GM23248 (cell line): ENCODE measurements around the gene OR9A2. TPM values are rescaled to one million over a fixed set of nuclear protein-coding genes. Genes with fewer than 3 reads are reported as not detected.

Experiments
- DNase-seq: peaks from one replicate; pipeline ENCODE4 v3.0.0-alpha.2; 2015
- H2AFZ ChIP-seq: fragments of 200-600 bp; sonication (generic); 2 replicates; pipeline ENCODE4 v1.6.1; 2016; ENCODE audit warnings: antibody characterized with exemption
- H3F3A ChIP-seq: fragments of 200-600 bp; sonication (generic); 2 replicates; pipeline ENCODE4 v1.6.1; 2016; ENCODE audit warnings: mild to moderate bottlenecking, antibody characterized with exemption, mixed run types; ENCODE audit not compliant: insufficient read depth
- H3K27ac ChIP-seq: fragments of 200-600 bp; sonication (generic); 2 replicates; pipeline ENCODE4 v1.5.1; 2016; ENCODE audit warnings: mild to moderate bottlenecking
- H3K27me3 ChIP-seq: fragments of 200-600 bp; sonication (generic); replicated peaks from 2 replicates; pipeline ENCODE4 v1.6.1; 2016; ENCODE audit warnings: mild to moderate bottlenecking; ENCODE audit not compliant: insufficient read depth
- H3K36me3 ChIP-seq: fragments of 200-600 bp; sonication (generic); 2 replicates; pipeline ENCODE4 v1.6.1; 2016; ENCODE audit warnings: low read depth, mild to moderate bottlenecking
- H3K4me1 ChIP-seq: fragments of 200-600 bp; sonication (generic); 2 replicates; pipeline ENCODE4 v1.6.1; 2016; ENCODE audit warnings: mild to moderate bottlenecking; ENCODE audit not compliant: insufficient read depth
- H3K4me2 ChIP-seq: fragments of 200-600 bp; sonication (generic); one replicate; pipeline ENCODE4 v1.6.1; 2016; ENCODE audit warnings: mild to moderate bottlenecking; ENCODE audit not compliant: unreplicated experiment
- H3K4me3 ChIP-seq: fragments of 200-600 bp; sonication (generic); 2 replicates; pipeline ENCODE4 v1.5.1; 2016; ENCODE audit warnings: mild to moderate bottlenecking
- H3K79me2 ChIP-seq: fragments of 200-600 bp; sonication (generic); 2 replicates; pipeline ENCODE4 v1.6.1; 2016; ENCODE audit warnings: mild to moderate bottlenecking; ENCODE audit not compliant: insufficient read depth
- H3K9ac ChIP-seq: fragments of 200-600 bp; sonication (generic); 2 replicates; pipeline ENCODE4 v1.6.1; 2016; ENCODE audit warnings: mild to moderate bottlenecking
- H3K9me2 ChIP-seq: fragments of 200-600 bp; sonication (generic); 2 replicates; pipeline ENCODE4 v1.6.1; 2016; ENCODE audit warnings: mixed run types, mild to moderate bottlenecking, moderate library complexity; ENCODE audit not compliant: insufficient read depth
- H3K9me3 ChIP-seq: fragments of 200-600 bp; sonication (generic); one replicate; pipeline ENCODE4 v1.6.1; 2017; ENCODE audit warnings: low read depth
- H4K20me1 ChIP-seq: fragments of 200-600 bp; sonication (generic); 2 replicates; pipeline ENCODE4 v1.6.0; 2016; ENCODE audit not compliant: insufficient read depth
- EZH2 ChIP-seq: fragments of 200-600 bp; sonication (generic); IDR thresholded peaks from 2 replicates; pipeline ENCODE4 v1.6.1; 2018; ENCODE audit warnings: antibody characterized with exemption, mild to moderate bottlenecking; ENCODE audit not compliant: insufficient read depth, poor library complexity, severe bottlenecking
- EZH2phosphoT487 ChIP-seq: fragments of 200-600 bp; sonication (generic); IDR thresholded peaks from 2 replicates; pipeline ENCODE4 v1.6.1; 2018; ENCODE audit warnings: antibody characterized with exemption, moderate library complexity, mild to moderate bottlenecking, low read depth; ENCODE audit not compliant: insufficient read depth
- WGBS, 2 experiments: methylation state at CpG; one replicate each; pipeline ENCODE4 v1.1.6; 2015 to 2017; ENCODE audit warnings: low lambda C conversion rate in 2 of 2, low coverage in 1 of 2; ENCODE audit errors: missing lambda C conversion rate in 2 of 2; 5-methylcytosine and 5-hydroxymethylcytosine counted together
- in situ Hi-C: fragments of 300-500 bp; cut with MboI; formaldehyde crosslinking; loops from 2 replicates; pipeline ENCODE4 v1.15.0; 2020
- polyA plus RNA-seq: library from polyadenylated mRNA; unstranded; fragments of >200 nt; fragmentation: Nextera tagmentation; extraction: Ambion mirVana; gene quantifications from 2 replicates; pipeline ENCODE4 v1.2.1, GENCODE V29; 2016
- total RNA-seq: library from RNA; depleted of rRNA; stranded (reverse); fragments of >200 nt; shearing (Covaris generic); gene quantifications from 2 replicates; pipeline ENCODE4 v1.2.3, GENCODE V29; 2014

OR9A2 gene
- total and polyA plus RNA-seq, 2 experiments from 2014 or later, result not detected

DNA sequence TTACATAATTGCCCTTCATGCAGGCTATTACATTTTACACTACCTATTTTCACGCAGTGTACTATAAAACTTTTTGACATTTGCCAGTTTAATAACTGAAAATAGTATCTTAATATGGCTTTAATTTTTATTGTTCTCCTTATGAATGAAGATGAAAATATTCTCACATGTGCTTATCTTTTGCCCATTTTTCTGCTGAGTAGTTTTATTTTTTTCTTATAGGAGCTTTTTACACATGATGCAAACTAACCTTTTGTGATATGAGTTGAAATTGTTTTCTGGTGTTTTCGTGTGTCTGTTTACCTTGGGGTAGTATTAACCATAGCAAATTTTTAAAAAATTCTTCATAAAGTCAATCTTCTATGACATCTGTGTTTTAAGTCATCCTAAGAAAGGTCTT lies 26.3 kb downstream of the OR9A2 start:
- no peaks in the 10 kb centered on the region for H3K4me1 ChIP-seq
- 39 to 41% methylated on average over 2 of the region's 2 CpGs for WGBS, 2 experiments

DNA sequence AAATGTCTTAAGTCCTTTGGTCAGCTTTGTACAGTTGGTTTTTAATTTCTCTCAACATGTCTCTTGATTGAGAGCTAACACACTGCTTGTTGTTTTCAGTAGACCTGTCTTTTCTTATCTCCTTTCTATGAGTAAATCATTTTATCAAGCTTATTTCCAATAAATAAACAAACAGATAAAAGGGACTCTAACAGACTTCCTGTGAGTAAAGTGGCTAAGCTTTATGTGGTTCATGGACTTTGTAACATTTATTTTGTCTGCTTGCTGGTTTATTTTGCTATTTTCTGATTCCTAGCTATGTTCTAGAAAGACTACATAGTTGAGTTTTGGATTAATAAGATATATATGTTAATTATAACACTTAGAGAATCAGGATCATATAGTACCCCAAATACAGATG lies 27.1 kb downstream of the OR9A2 start:
- H4K20me1 ChIP-seq, result no peaks in the 10 kb centered on the region
- DNase-seq, result no peak
- H2AFZ ChIP-seq, result no peak overlapping the region
- no peaks in the 10 kb centered on the region for H3K9me2 ChIP-seq
- no peak overlapping the region for H3K27ac ChIP-seq
- H3K4me3 ChIP-seq, result no peak overlapping the region
- no peaks in the 10 kb centered on the region for H3K9me3 ChIP-seq
- no peaks in the 10 kb centered on the region for H3K4me1 ChIP-seq
- no peaks in the 10 kb centered on the region for H3K36me3 ChIP-seq
- H3K79me2 ChIP-seq, result no peaks in the 10 kb centered on the region
- no peaks in the 10 kb centered on the region for H3F3A ChIP-seq
- no peak overlapping the region for H3K4me2 ChIP-seq
- in situ Hi-C loops, result no loop called here
- no peak for TF ChIP-seq EZH2phosphoT487
- no peak for TF ChIP-seq EZH2
- H3K9ac ChIP-seq, result no peak overlapping the region
- H3K27me3 ChIP-seq, result no peaks in the 10 kb centered on the region

More for the DNA sequence above, 26.3 kb downstream of the OR9A2 start:
- Histone ChIP-seq H3F3A (no peaks in the 10 kb centered on the region), H3K27ac (no peak overlapping the region), H3K9me2 (no peaks in the 10 kb centered on the region), H3K79me2 (no peaks in the 10 kb centered on the region), H3K27me3 (0 out of 2 replicates have a peak, but pooled peaks cover 3% of the 10 kb centered on the region), H4K20me1 (no peaks in the 10 kb centered on the region), H3K4me3 (no peak overlapping the region), H2AFZ (no peak overlapping the region), H3K36me3 (no peaks in the 10 kb centered on the region), H3K9me3 (no peaks in the 10 kb centered on the region), H3K4me2 (no peak overlapping the region), H3K9ac (no peak overlapping the region)
- DNase-seq, result no peak
- in situ Hi-C loops, result no loop called here
- no peak for TF ChIP-seq EZH2
- TF ChIP-seq EZH2phosphoT487, result no peak

DNA sequence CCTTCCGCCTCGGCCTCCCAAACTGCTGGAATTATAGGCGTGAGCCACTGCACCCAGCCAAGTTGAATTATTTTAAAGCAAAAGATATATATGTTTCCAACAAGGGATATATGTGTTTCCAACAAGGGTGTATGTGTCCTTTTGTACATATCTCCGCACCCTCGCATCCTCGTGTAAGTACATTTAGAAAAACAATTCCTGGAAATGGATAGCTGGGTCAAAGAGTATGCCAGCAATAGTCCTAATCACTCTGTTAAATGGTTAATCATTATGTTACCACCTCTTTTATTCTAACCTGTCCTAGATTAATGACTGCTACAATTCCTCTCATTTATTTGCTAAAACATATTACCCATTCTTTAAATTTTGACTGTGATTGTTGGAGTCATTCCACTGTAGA lies 28.0 kb downstream of the OR9A2 start:
- H3K27me3 ChIP-seq, result no peaks in the 10 kb centered on the region
- no peak overlapping the region for H3K4me2 ChIP-seq
- no peak for TF ChIP-seq EZH2phosphoT487
- no peak for TF ChIP-seq EZH2
- H4K20me1 ChIP-seq, result no peaks in the 10 kb centered on the region
- no peak for DNase-seq
- no peak overlapping the region for H3K4me3 ChIP-seq
- H3K4me1 ChIP-seq, result no peaks in the 10 kb centered on the region
- no peaks in the 10 kb centered on the region for H3K79me2 ChIP-seq
- no peak overlapping the region for H2AFZ ChIP-seq
- no peaks in the 10 kb centered on the region for H3K9me3 ChIP-seq
- H3K9ac ChIP-seq, result no peak overlapping the region
- H3K36me3 ChIP-seq, result no peaks in the 10 kb centered on the region
- H3F3A ChIP-seq, result no peaks in the 10 kb centered on the region
- no peak overlapping the region for H3K27ac ChIP-seq
- WGBS, 2 experiments, result 80 to 82% methylated on average over 6 of the region's 6 CpGs
- no peaks in the 10 kb centered on the region for H3K9me2 ChIP-seq
- in situ Hi-C loops, result no loop called here

DNA sequence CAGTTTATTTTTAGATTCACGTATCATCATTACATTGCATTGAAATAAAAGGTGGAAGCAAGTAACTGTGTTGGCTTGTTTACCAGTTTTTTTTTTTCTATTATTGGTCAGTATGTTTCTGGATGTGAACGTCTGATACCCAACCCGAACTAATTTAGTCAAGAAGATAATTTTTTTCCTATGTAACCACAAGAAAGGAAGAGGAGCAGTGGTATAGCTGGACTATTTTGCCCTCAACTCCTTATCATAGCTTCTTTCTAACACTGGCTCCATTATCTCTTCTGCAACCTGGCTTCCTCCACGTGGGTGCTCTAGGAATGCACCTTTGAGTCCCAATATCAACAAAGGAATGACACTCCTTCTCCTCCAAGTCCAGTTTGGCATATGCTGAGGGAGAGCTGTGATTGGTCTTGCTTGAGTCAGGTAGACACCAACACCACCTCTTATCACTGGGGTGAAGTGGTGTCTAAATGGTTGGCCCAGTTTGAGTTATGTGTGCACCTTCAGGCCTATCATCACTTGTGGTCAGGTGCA lies 29.4 kb downstream of the OR9A2 start:
- H3K79me2 ChIP-seq, result no peaks in the 10 kb centered on the region
- no peaks in the 10 kb centered on the region for H3K9me3 ChIP-seq
- no peaks in the 10 kb centered on the region for H3K27me3 ChIP-seq
- WGBS, 2 experiments, result 22 to 24% methylated on average over 4 of the region's 4 CpGs
- no peak overlapping the region for H3K4me3 ChIP-seq
- in situ Hi-C loops, result no loop called here
- TF ChIP-seq EZH2 (no peak), EZH2phosphoT487 (no peak)
- no peaks in the 10 kb centered on the region for H4K20me1 ChIP-seq
- no peak overlapping the region for H3K4me2 ChIP-seq
- no peak overlapping the region for H2AFZ ChIP-seq
- H3K9me2 ChIP-seq, result no peaks in the 10 kb centered on the region
- no peak for DNase-seq
- no peaks in the 10 kb centered on the region for H3K4me1 ChIP-seq
- H3K9ac ChIP-seq, result no peak overlapping the region
- no peaks in the 10 kb centered on the region for H3K36me3 ChIP-seq
- no peaks in the 10 kb centered on the region for H3F3A ChIP-seq
- H3K27ac ChIP-seq, result no peak overlapping the region

DNA sequence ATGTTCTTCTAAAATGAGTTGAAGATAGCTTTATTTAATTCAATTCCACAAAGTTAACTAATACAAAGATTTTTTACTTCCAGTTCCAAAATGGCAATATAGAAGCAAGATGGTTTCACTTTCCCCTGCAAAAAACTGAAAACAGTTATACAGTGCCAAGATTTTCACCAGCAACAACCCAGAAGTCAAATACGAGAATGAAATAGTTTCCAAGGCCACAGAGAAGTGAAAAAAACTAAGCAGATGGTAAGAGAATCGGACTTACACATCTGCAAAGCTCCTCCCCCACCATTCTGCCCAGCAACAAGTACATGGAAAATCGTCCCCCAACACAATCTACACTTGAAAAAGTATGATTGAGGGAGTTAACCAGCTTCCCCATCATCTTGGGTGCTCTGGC lies 34.5 kb downstream of the OR9A2 start:
- H3K27me3 ChIP-seq, result no peaks in the 10 kb centered on the region
- no peak overlapping the region for H3K4me3 ChIP-seq
- no peaks in the 10 kb centered on the region for H3F3A ChIP-seq
- no peaks in the 10 kb centered on the region for H3K9me2 ChIP-seq
- in situ Hi-C loops, result no loop called here
- no peaks in the 10 kb centered on the region for H3K79me2 ChIP-seq
- no peaks in the 10 kb centered on the region for H3K9me3 ChIP-seq
- H3K27ac ChIP-seq, result no peak overlapping the region
- H4K20me1 ChIP-seq, result no peaks in the 10 kb centered on the region
- H3K36me3 ChIP-seq, result no peaks in the 10 kb centered on the region
- TF ChIP-seq EZH2 (no peak), EZH2phosphoT487 (no peak)
- DNase-seq, result no peak
- H3K9ac ChIP-seq, result no peak overlapping the region
- H3K4me2 ChIP-seq, result no peak overlapping the region
- no peaks in the 10 kb centered on the region for H3K4me1 ChIP-seq
- WGBS, 2 experiments, result 1% methylated on average over 3 of the region's 3 CpGs
- peak overlapping the region; percentile 48; the same call in 1 of the 2 replicates for H2AFZ ChIP-seq
